Measurements from ENCODE around the gene MYO19. TPM values are rescaled to one million over a fixed set of nuclear protein-coding genes. Genes with fewer than 3 reads are reported as not detected.

Gene MYO19
- total RNA-seq, 1 donor from 2014 or later = 36.8 TPM

DNA sequence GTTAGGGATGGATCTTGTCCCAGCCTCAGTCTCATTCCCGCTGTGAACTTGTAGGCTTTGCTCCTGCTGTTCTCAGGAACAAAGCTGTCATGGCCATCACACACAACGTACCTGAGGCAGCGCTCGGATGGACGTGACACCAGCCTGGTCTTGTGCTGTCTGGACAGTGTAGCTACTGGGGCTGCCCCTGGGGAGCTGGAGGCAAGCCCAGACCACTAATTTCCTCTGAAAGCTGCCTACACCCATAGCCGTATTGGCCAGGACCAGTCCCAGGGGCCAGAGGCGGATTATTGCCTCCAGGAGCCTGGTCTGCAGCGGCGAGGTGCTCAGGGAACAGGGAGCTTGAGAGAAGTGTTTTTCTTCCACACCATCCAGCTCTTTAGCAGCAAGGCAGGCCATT, 36.5 kb downstream of the MYO19 start:
- no peaks in the 10 kb centered on the region for H3K4me1 ChIP-seq
- intact Hi-C loops (cut with DNase I) = no loop called here
- H3K27ac ChIP-seq = no peak overlapping the region
- DNase-seq (peak; percentile 37), ATAC-seq (no peak)
- peaks cover 75% of the 10 kb centered on the region for H3K36me3 ChIP-seq
- H3K9me3 ChIP-seq = no peaks in the 10 kb centered on the region
- TF ChIP-seq, protein P1, sequence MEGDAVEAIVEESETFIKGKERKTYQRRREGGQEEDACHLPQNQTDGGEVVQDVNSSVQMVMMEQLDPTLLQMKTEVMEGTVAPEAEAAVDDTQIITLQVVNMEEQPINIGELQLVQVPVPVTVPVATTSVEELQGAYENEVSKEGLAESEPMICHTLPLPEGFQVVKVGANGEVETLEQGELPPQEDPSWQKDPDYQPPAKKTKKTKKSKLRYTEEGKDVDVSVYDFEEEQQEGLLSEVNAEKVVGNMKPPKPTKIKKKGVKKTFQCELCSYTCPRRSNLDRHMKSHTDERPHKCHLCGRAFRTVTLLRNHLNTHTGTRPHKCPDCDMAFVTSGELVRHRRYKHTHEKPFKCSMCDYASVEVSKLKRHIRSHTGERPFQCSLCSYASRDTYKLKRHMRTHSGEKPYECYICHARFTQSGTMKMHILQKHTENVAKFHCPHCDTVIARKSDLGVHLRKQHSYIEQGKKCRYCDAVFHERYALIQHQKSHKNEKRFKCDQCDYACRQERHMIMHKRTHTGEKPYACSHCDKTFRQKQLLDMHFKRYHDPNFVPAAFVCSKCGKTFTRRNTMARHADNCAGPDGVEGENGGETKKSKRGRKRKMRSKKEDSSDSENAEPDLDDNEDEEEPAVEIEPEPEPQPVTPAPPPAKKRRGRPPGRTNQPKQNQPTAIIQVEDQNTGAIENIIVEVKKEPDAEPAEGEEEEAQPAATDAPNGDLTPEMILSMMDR (IDR thresholded peaks at IDR 0.05) = no peak
- H3K27me3 ChIP-seq = no peaks in the 10 kb centered on the region
- no peak overlapping the region for H3K4me3 ChIP-seq

DNA sequence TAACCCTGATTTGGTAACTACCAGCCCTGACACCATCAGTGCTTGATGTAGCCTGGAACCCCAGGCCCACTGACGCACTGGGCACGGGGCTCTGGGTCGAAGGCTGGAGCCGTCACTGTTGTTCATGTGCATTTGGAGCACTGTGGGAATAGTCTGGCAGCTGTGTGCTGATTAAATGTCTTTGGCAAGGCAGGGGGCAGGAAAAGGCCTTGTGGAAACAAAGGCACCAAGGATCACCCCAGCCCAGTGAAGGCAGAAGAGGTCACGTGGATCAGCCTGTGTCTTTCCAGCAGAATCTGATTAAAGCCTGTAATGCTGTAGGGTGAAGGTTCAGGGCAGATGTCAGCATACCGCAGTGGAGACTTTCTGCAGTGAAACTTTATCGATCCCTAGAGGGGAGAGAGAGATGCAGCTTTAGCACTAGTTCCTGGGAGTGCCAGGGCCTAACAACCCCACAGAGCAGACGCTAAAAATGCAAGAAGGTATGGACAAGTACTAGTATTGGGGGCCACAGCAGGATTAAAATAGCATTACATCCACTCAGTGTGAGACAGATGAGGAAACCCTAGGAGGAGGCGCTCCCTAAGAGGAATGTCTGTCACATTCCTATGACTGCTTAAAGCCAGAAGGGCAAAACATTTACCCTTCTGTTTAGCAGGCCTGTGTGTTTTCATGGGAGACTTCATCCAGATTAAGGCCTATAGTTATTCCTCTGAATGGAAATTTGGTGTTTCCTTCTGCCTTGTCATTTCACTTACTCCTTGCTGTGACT, 38.5 kb downstream of the MYO19 start:
- DNase-seq = no peak
- intact Hi-C loops (cut with DNase I) = no loop called here
- no peak for ATAC-seq
- Histone ChIP-seq H3K4me3 (no peak overlapping the region), H3K36me3 (peaks cover 90% of the 10 kb centered on the region), H3K4me1 (no peaks in the 10 kb centered on the region), H3K27ac (no peak overlapping the region), H3K9me3 (no peaks in the 10 kb centered on the region), H3K27me3 (no peaks in the 10 kb centered on the region)
- TF ChIP-seq, protein P1 (IDR thresholded peaks at IDR 0.05) = no peak

DNA sequence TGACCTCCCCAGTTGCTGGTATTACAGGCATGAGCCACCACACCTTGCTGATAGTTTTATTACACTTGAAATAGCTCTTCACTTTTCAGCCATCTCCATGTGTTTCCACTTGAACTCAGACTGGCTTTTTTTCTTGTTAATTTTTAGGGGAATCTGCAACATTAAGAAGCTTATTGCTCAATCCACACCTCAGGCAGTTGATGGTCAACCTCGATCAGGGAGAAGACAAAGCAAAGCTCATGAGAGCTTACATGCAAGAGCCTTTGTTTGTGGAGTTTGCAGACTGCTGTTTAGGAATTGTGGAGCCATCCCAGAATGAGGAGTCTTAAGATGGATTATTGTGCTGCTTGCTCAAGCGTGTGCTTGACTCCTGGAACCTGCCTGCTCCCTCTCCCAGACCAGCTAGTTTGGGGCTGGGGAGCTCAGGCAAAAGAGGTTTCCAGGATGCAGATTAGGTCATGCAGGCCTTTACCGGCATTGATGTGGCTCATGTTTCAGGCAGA, 39.5 kb downstream of the MYO19 start:
- Histone ChIP-seq H3K4me1 (no peaks in the 10 kb centered on the region), H3K27ac (no peak overlapping the region), H3K4me3 (no peak overlapping the region), H3K36me3 (peaks cover 79% of the 10 kb centered on the region), H3K27me3 (no peaks in the 10 kb centered on the region), H3K9me3 (no peaks in the 10 kb centered on the region)
- intact Hi-C loops (cut with DNase I) = no loop called here
- ATAC-seq = no peak
- DNase-seq = no peak
- TF ChIP-seq, protein P1 (IDR thresholded peaks at IDR 0.05) = no peak

DNA sequence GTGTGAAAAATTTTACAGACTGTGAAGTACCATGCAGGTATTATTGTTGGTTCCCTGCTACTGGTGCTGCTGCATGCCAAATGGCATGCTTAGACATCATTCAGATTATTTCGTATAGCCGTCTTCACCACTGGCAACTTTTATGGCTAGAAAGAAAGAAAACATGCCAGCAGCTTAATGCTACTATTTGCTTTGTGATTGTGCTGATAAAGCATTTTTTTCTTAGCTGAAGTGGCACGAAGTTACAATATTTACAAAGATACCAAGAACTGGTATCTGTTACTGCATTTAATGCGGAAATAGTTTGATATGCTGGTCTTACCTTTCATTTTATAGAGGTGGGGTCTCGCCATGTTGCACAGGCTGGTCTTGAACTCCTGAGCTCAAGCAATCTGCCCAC, 40.0 kb downstream of the MYO19 start:
- no peaks in the 10 kb centered on the region for H3K9me3 ChIP-seq
- TF ChIP-seq, protein P1 (IDR thresholded peaks at IDR 0.05) = no peak
- no peak for ATAC-seq
- no peaks in the 10 kb centered on the region for H3K4me1 ChIP-seq
- H3K4me3 ChIP-seq = no peak overlapping the region
- H3K36me3 ChIP-seq = peaks cover 79% of the 10 kb centered on the region
- no peak overlapping the region for H3K27ac ChIP-seq
- no peak for DNase-seq
- H3K27me3 ChIP-seq = no peaks in the 10 kb centered on the region
- intact Hi-C loops (cut with DNase I) = no loop called here

DNA sequence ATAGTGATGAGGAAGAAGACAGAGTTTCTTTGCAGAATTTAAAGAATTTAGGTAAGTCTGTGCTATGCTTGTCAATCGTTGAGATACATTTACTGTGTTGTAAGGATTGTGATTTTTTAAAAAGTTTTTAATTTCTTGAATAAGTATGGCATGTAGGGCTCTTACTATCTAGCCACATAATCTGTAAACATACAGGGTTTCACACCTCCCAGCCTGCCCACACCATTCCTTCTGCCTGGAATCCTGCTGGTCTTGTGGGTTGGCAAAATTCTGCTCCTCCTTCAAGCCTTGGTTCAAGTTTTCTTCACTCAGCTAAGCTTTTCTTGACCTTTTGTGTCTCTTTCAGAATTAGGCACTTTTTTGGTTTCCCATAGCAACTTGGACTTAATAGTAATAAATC, 40.7 kb downstream of the MYO19 start:
- peaks cover 73% of the 10 kb centered on the region for H3K36me3 ChIP-seq
- H3K4me3 ChIP-seq = no peak overlapping the region
- no peak for ATAC-seq

More for the DNA sequence above, 40.7 kb downstream of the MYO19 start:
- H3K27ac ChIP-seq = no peak overlapping the region
- TF ChIP-seq, protein P1 (IDR thresholded peaks at IDR 0.05) = no peak
- no peaks in the 10 kb centered on the region for H3K9me3 ChIP-seq
- H3K4me1 ChIP-seq = no peaks in the 10 kb centered on the region
- DNase-seq = no peak
- no peaks in the 10 kb centered on the region for H3K27me3 ChIP-seq
- intact Hi-C loops (cut with DNase I) = no loop called here

All from upper lobe of right lung (tissue), 1 donor.